MM.1S (cell line): ENCODE data around the gene RNGTT.

Experiments used
- DNase-seq: peaks from one replicate; pipeline ENCODE4 v3.0.0-alpha.2; 2015
- H2AFZ ChIP-seq: fragments of 300-600 bp; sonication (generic); 2 replicates; pipeline ENCODE4 v1.6.0; 2016; ENCODE audit warnings: antibody characterized with exemption, low read length
- H3F3A ChIP-seq: fragments of 300-600 bp; sonication (generic); 2 replicates; pipeline ENCODE4 v1.6.1; 2016; ENCODE audit warnings: mild to moderate bottlenecking, antibody characterized with exemption, low read length, moderate library complexity, mixed read lengths; ENCODE audit not compliant: insufficient read depth
- H3K27ac ChIP-seq: fragments of 300-600 bp; sonication (generic); 2 replicates; pipeline ENCODE4 v1.5.1; 2016; ENCODE audit warnings: mild to moderate bottlenecking, low read length
- H3K27me3 ChIP-seq: fragments of 300-600 bp; sonication (generic); replicated peaks from 2 replicates; pipeline ENCODE4 v1.6.0; 2016; ENCODE audit warnings: low read length; ENCODE audit not compliant: insufficient read depth
- H3K36me3 ChIP-seq: fragments of 300-600 bp; sonication (generic); replicated peaks from 2 replicates; pipeline ENCODE4 v1.6.1; 2016; ENCODE audit warnings: mild to moderate bottlenecking, low read length, mixed read lengths; ENCODE audit not compliant: insufficient read depth
- H3K4me1 ChIP-seq: fragments of 300-600 bp; sonication (generic); 2 replicates; pipeline ENCODE4 v1.6.1; 2016; ENCODE audit warnings: low read length, mixed read lengths
- H3K4me2 ChIP-seq: fragments of 300-600 bp; sonication (generic); 2 replicates; pipeline ENCODE4 v1.6.0; 2016; ENCODE audit warnings: low read depth, low read length
- H3K4me3 ChIP-seq: fragments of 300-600 bp; sonication (generic); 2 replicates; pipeline ENCODE4 v1.5.1; 2016; ENCODE audit warnings: low read length, mixed read lengths
- H3K79me2 ChIP-seq: fragments of 300-600 bp; sonication (generic); 2 replicates; pipeline ENCODE4 v1.6.1; 2016; ENCODE audit warnings: mixed run types, low read length, mixed read lengths
- H3K9ac ChIP-seq: fragments of 300-600 bp; sonication (generic); 2 replicates; pipeline ENCODE4 v1.6.1; 2016; ENCODE audit warnings: low read length, mixed read lengths
- H3K9me2 ChIP-seq: fragments of 300-600 bp; sonication (generic); replicated peaks from 2 replicates; pipeline ENCODE4 v1.6.1; 2016; ENCODE audit warnings: mild to moderate bottlenecking, low read length, mixed read lengths; ENCODE audit not compliant: insufficient read depth
- H3K9me3 ChIP-seq: fragments of 300-600 bp; sonication (generic); replicated peaks from 2 replicates; pipeline ENCODE4 v1.6.1; 2016; ENCODE audit warnings: mild to moderate bottlenecking, low read length, mixed read lengths; ENCODE audit not compliant: insufficient read depth
- H4K20me1 ChIP-seq: fragments of 300-600 bp; sonication (generic); 2 replicates; pipeline ENCODE4 v1.6.1; 2016; ENCODE audit warnings: mild to moderate bottlenecking, low read length, moderate library complexity, mixed read lengths; ENCODE audit not compliant: insufficient read depth
- CTCF ChIP-seq: fragments of 300-600 bp; sonication (generic); IDR thresholded peaks from 2 replicates; pipeline ENCODE4 v1.5.1; 2016; ENCODE audit warnings: antibody characterized with exemption, low read length, mixed read lengths
- EZH2 ChIP-seq: fragments of 300-600 bp; sonication (generic); optimal IDR thresholded peaks from 2 replicates; pipeline ENCODE3; 2017; ENCODE audit warnings: low read depth, mild to moderate bottlenecking, antibody characterized with exemption, low read length, mixed read lengths
- EZH2phosphoT487 ChIP-seq: fragments of 300-600 bp; sonication (generic); IDR thresholded peaks from 2 replicates; pipeline ENCODE4 v1.6.1; 2018; ENCODE audit warnings: antibody characterized with exemption, low read length

RNGTT gene

GRCh38 chr6:88712243-88712936 lies 251.0 kb downstream of the RNGTT start:
- H3K4me1 ChIP-seq: no peaks in the 10 kb centered on the region
- H3K9me2 ChIP-seq: no peaks in the 10 kb centered on the region
- TF ChIP-seq EZH2 (no peak), CTCF (no peak), EZH2phosphoT487 (no peak)
- H3K79me2 ChIP-seq: no peaks in the 10 kb centered on the region
- no peaks in the 10 kb centered on the region for H3K27me3 ChIP-seq
- DNase-seq: no peak
- no peak overlapping the region for H3K27ac ChIP-seq
- H3F3A ChIP-seq: no peaks in the 10 kb centered on the region
- H2AFZ ChIP-seq: no peak overlapping the region
- H3K9ac ChIP-seq: no peak overlapping the region
- no peaks in the 10 kb centered on the region for H3K9me3 ChIP-seq
- H3K4me3 ChIP-seq: no peak overlapping the region
- H3K4me2 ChIP-seq: no peak overlapping the region
- no peaks in the 10 kb centered on the region for H4K20me1 ChIP-seq
- no peaks in the 10 kb centered on the region for H3K36me3 ChIP-seq

- no peaks in the 10 kb centered on the region; the same call in 1 of the 2 replicates for H3F3A ChIP-seq
- no peak overlapping the region for H3K4me2 ChIP-seq
- no peaks in the 10 kb centered on the region for H3K79me2 ChIP-seq
- H3K4me1 ChIP-seq: 0 out of 2 replicates have a peak, but pooled peaks cover 4% of the 10 kb centered on the region
- no peak for DNase-seq
- TF ChIP-seq CTCF (no peak), EZH2phosphoT487 (no peak), EZH2 (no peak)
- no peaks in the 10 kb centered on the region for H3K27me3 ChIP-seq
- H4K20me1 ChIP-seq: no peaks in the 10 kb centered on the region
- H3K27ac ChIP-seq: no peak overlapping the region
- H3K9me3 ChIP-seq: no peaks in the 10 kb centered on the region
- no peak overlapping the region for H3K9ac ChIP-seq
- H3K4me3 ChIP-seq: no peak overlapping the region
- H3K36me3 ChIP-seq: no peaks in the 10 kb centered on the region
- no peaks in the 10 kb centered on the region for H3K9me2 ChIP-seq
- no peak overlapping the region for H2AFZ ChIP-seq
These were observed 253.6 kb downstream of the RNGTT start for GRCh38 chr6:88709819-88710246.

GRCh38 chr6:88708197-88708744 lies 255.1 kb downstream of the RNGTT start:
- Histone ChIP-seq H3K4me1 (0 out of 2 replicates have a peak, but pooled peaks cover 4% of the 10 kb centered on the region), H3K36me3 (no peaks in the 10 kb centered on the region), H3K27me3 (no peaks in the 10 kb centered on the region), H3K9me3 (no peaks in the 10 kb centered on the region), H4K20me1 (no peaks in the 10 kb centered on the region), H3K27ac (no peak overlapping the region), H3K4me3 (no peak overlapping the region), H3K9me2 (no peaks in the 10 kb centered on the region), H3F3A (no peaks in the 10 kb centered on the region; the same call in 1 of the 2 replicates), H3K9ac (no peak overlapping the region), H3K4me2 (no peak overlapping the region), H2AFZ (no peak overlapping the region), H3K79me2 (no peaks in the 10 kb centered on the region)
- no peak for DNase-seq
- TF ChIP-seq CTCF: no peak
- no peak for TF ChIP-seq EZH2
- no peak for TF ChIP-seq EZH2phosphoT487
